Endothelial cell of hepatic sinusoid (primary cell): Measurements from ENCODE around the gene DDX56.

Source experiments
- in situ Hi-C: cut with HindIII; loops from 2 replicates; pipeline ENCODE4 v1.10.0; 2017; ENCODE audit warnings: low sequenced_read_pairs

DDX56 gene

GRCh38 chr7:44573464-44574286 is at the start of gene DDX56:
DDX56 (minus strand) TSS chr7:44573908; CDS start chr7:44573895, 13 bp downstream.
- in situ Hi-C loops: loop anchor here (25.0 kb wide), 1 partner anchor 361 kb away; the partner anchor contains the start of gene YKT6

- in situ Hi-C loops: no loop called here
Observed at GRCh38 chr7:44622342-44623151, 48.8 kb upstream of the DDX56 start.

- in situ Hi-C loops: no loop called here
Observed at GRCh38 chr7:44621750-44622103, 48.0 kb upstream of the DDX56 start.

- in situ Hi-C loops: no loop called here
Observed at GRCh38 chr7:44621034-44621749, 47.5 kb upstream of the DDX56 start.

GRCh38 chr7:44618753-44619152 is 45.0 kb upstream of the DDX56 start:
- in situ Hi-C loops: no loop called here

GRCh38 chr7:44618045-44618444 is 44.3 kb upstream of the DDX56 start:
- in situ Hi-C loops: no loop called here

GRCh38 chr7:44617225-44617890 is 43.6 kb upstream of the DDX56 start:
- in situ Hi-C loops: no loop called here

- in situ Hi-C loops: no loop called here
Observed at GRCh38 chr7:44616545-44616944, 42.8 kb upstream of the DDX56 start.

GRCh38 chr7:44615793-44616192 is 42.1 kb upstream of the DDX56 start:
- in situ Hi-C loops: no loop called here

- in situ Hi-C loops: no loop called here
Observed at GRCh38 chr7:44615149-44615611, 41.5 kb upstream of the DDX56 start.

- in situ Hi-C loops: no loop called here
Observed at GRCh38 chr7:44609829-44610228, 36.1 kb upstream of the DDX56 start.

- in situ Hi-C loops: no loop called here
Observed at GRCh38 chr7:44608916-44609648, 35.4 kb upstream of the DDX56 start.

- in situ Hi-C loops: no loop called here
Observed at GRCh38 chr7:44607141-44608068, 33.7 kb upstream of the DDX56 start.

GRCh38 chr7:44606341-44607140 is 32.8 kb upstream of the DDX56 start, which contains the start of gene OGDH:
OGDH (plus strand) TSS chr7:44606627; CDS start chr7:44624344, 17,717 bp downstream.
- in situ Hi-C loops: no loop called here

- in situ Hi-C loops: no loop called here
Observed at GRCh38 chr7:44604941-44605340, 31.2 kb upstream of the DDX56 start.

- in situ Hi-C loops: no loop called here
Observed at GRCh38 chr7:44603193-44603592, 29.5 kb upstream of the DDX56 start.

- in situ Hi-C loops: no loop called here
Observed at GRCh38 chr7:44602576-44602910, 28.8 kb upstream of the DDX56 start.

- in situ Hi-C loops: loop anchor here (25.0 kb wide), 1 partner anchor 213 kb away; no protein-coding TSS in a partner anchor
Observed at GRCh38 chr7:44599222-44599621, 25.5 kb upstream of the DDX56 start.
